Panc1 (cell line): ENCODE measurements around the gene WFDC5.

Experiments
- CTCF ChIP-seq: fragments of 450-650 bp; IDR thresholded peaks from 2 replicates; pipeline ENCODE4 v1.5.1; 2017; ENCODE audit warnings: mild to moderate bottlenecking
- REST ChIP-seq, 2 experiments: IDR thresholded peaks; 2 replicates each; pipeline ENCODE4 v1.6.1; 2011 to 2012; ENCODE audit warnings: low read depth in 2 of 2, control low read depth in 1 of 2, low read length in 1 of 2, mild to moderate bottlenecking in 1 of 2, moderate library complexity in 1 of 2; ENCODE audit not compliant: insufficient read depth in 1 of 2

- no peak for TF ChIP-seq CTCF
- TF ChIP-seq REST (IDR thresholded peaks at IDR 0.05; ENCODE audit: insufficient read depth in 1 of 2, low read depth in 2 of 2, low read length in 1 of 2), result no peak
These were observed 41.8 kb downstream of the WFDC5 start for GRCh38 chr20:45073221-45073620.
